K562 (cell line): ENCODE data around the gene ABCB7. TPM values are rescaled to one million over a fixed set of nuclear protein-coding genes. Genes with fewer than 3 reads are reported as not detected.

Experiments used
- ASH1L ChIP-seq: fragments of 450-650 bp; IDR thresholded peaks from 2 replicates; pipeline ENCODE4 v1.6.1; 2018; ENCODE audit warnings: borderline replicate concordance, mild to moderate bottlenecking, low read depth; ENCODE audit not compliant: partially characterized antibody
- CC2D1A ChIP-seq: fragments of 450-650 bp; IDR thresholded peaks from 2 replicates; pipeline ENCODE4 v1.6.1; 2017; ENCODE audit warnings: mild to moderate bottlenecking
- ETV1 ChIP-seq: fragments of 450-650 bp; conservative IDR thresholded peaks from 2 replicates; pipeline ENCODE4 v1.6.1; 2016; ENCODE audit warnings: missing genetic modification characterization, control low read depth, low read depth, missing compliant biosample characterization
- FOXJ3 ChIP-seq: sonication (generic); formaldehyde crosslinking; IDR thresholded peaks from 2 replicates; pipeline ENCODE4 v1.4.0; 2020; ENCODE audit warnings: mild to moderate bottlenecking, missing genetic modification reagents
- KLF6 ChIP-seq: fragments of 250-450 bp; sonication (Bioruptor Pico); IDR thresholded peaks from 2 replicates; pipeline ENCODE4 v1.4.0; 2020; ENCODE audit warnings: mild to moderate bottlenecking, moderate library complexity, borderline replicate concordance
- MEF2A ChIP-seq: IDR thresholded peaks from 2 replicates; pipeline ENCODE4 v1.6.1; 2011; ENCODE audit warnings: low read depth, mild to moderate bottlenecking, low read length, moderate library complexity; ENCODE audit not compliant: control insufficient read depth
- PHF8 ChIP-seq: fragments of 200-600 bp; sonication (generic); IDR thresholded peaks from 2 replicates; pipeline ENCODE4 v1.6.1; 2012; ENCODE audit warnings: mixed run types, mild to moderate bottlenecking, inconsistent platforms, low read length, moderate library complexity, borderline replicate concordance
- PRMT5 ChIP-seq: sonication (generic); formaldehyde crosslinking; IDR thresholded peaks from 2 replicates; pipeline ENCODE4 v1.5.0; 2020; ENCODE audit warnings: missing genetic modification reagents
- PTBP1 ChIP-seq: fragments of 200-400 bp; formaldehyde crosslinking; IDR thresholded peaks from 2 replicates; pipeline ENCODE4 v1.6.1; 2017; ENCODE audit warnings: low read depth, low read length
- RBM34 ChIP-seq: fragments of 200-400 bp; formaldehyde crosslinking; IDR thresholded peaks from 2 replicates; pipeline ENCODE4 v1.6.1; 2018; ENCODE audit warnings: low read length, borderline replicate concordance; ENCODE audit not compliant: insufficient read depth
- SPI1 ChIP-seq: IDR thresholded peaks from 2 replicates; pipeline ENCODE4 v1.6.1; 2011; ENCODE audit warnings: low read depth, low read length, control low read depth, borderline replicate concordance
- U2AF1 ChIP-seq: fragments of 200-400 bp; formaldehyde crosslinking; optimal IDR thresholded peaks from 2 replicates; pipeline ENCODE3; 2017; ENCODE audit warnings: mild to moderate bottlenecking, low read depth, low read length, moderate library complexity
- ZFX ChIP-seq: sonication (generic); formaldehyde crosslinking; IDR thresholded peaks from 2 replicates; pipeline ENCODE4 v1.8.0; 2022; ENCODE audit warnings: mild to moderate bottlenecking, missing genetic modification reagents, moderate library complexity
- ZNF584 ChIP-seq: fragments of 200-800 bp; sonication (Bioruptor generic); IDR thresholded peaks from 2 replicates; pipeline ENCODE4 v1.6.1; 2016; ENCODE audit warnings: low read depth, mild to moderate bottlenecking, missing genetic modification characterization, missing compliant biosample characterization
- ZNF764 ChIP-seq: fragments of 250-450 bp; sonication (Bioruptor Pico); IDR thresholded peaks from 2 replicates; pipeline ENCODE4 v1.4.0; 2020; ENCODE audit warnings: low read depth, mild to moderate bottlenecking, moderate library complexity
- polyA plus RNA-seq, 8 experiments: library from polyadenylated mRNA; depleted of rRNA in 4 of 8; stranded (reverse) in 5 of 8; unstranded in 3 of 8; fragments of >200 nt; fragmentation: Nextera tagmentation in 2 of 8; fragmentation: Illumina TruSeq in 1 of 8; extraction: Ambion mirVana in 2 of 8; extraction: Trizol in 1 of 8; gene quantifications; 2 replicates each; pipeline versions ENCODE4 v1.2.1 to v1.2.3, GENCODE V29; 2011 to 2014; ENCODE audit warnings: inconsistent platforms in 1 of 8, missing spikeins in 1 of 8
- total RNA-seq, 7 experiments: library from RNA; depleted of rRNA in 6 of 7; stranded (reverse); fragments of >200 nt in 6 of 7; fragmentation: Illumina TruSeq in 2 of 7; extraction: Trizol in 2 of 7; gene quantifications; 2 replicates each; pipeline versions ENCODE4 v1.2.1 to v1.2.3, GENCODE V29; 2011 to 2021; ENCODE audit warnings: low replicate concordance in 1 of 7
- TF ChIP-seq, protein P1 (sequence below): fragments of 250-450 bp; sonication (Bioruptor Pico); IDR thresholded peaks from 2 replicates; pipeline ENCODE4 v1.4.0; 2020; ENCODE audit warnings: mild to moderate bottlenecking, moderate library complexity
- TF ChIP-seq, protein P2 (sequence below): fragments of 450-650 bp; IDR thresholded peaks from 2 replicates; pipeline ENCODE4 v1.6.1; 2016; ENCODE audit warnings: mild to moderate bottlenecking
- TF ChIP-seq, protein P3 (sequence below), 3 experiments: IDR thresholded peaks in 2 of 3; conservative IDR thresholded peaks in 1 of 3; 2 replicates each; pipeline ENCODE4 v1.5.1; 2011 to 2012; ENCODE audit warnings: low read length in 3 of 3, mild to moderate bottlenecking in 3 of 3, control low read depth in 2 of 3, improper control_type of control experiment in 1 of 3, inconsistent platforms in 1 of 3, low read depth in 1 of 3, mixed read lengths in 1 of 3, moderate library complexity in 1 of 3; ENCODE audit not compliant: insufficient read depth in 2 of 3
- TF ChIP-seq, protein P4 (sequence below): sonication (generic); formaldehyde crosslinking; IDR thresholded peaks from 2 replicates; pipeline ENCODE4 v1.9.0; 2022; ENCODE audit warnings: mild to moderate bottlenecking, missing genetic modification reagents

The ABCB7 gene
- total and polyA plus RNA-seq, 9 of the 15 experiments (the other 6 are each of a cell fraction or from before 2014, with no cell fraction given): 18.3 to 46.2 (median 24.2) TPM

DNA sequence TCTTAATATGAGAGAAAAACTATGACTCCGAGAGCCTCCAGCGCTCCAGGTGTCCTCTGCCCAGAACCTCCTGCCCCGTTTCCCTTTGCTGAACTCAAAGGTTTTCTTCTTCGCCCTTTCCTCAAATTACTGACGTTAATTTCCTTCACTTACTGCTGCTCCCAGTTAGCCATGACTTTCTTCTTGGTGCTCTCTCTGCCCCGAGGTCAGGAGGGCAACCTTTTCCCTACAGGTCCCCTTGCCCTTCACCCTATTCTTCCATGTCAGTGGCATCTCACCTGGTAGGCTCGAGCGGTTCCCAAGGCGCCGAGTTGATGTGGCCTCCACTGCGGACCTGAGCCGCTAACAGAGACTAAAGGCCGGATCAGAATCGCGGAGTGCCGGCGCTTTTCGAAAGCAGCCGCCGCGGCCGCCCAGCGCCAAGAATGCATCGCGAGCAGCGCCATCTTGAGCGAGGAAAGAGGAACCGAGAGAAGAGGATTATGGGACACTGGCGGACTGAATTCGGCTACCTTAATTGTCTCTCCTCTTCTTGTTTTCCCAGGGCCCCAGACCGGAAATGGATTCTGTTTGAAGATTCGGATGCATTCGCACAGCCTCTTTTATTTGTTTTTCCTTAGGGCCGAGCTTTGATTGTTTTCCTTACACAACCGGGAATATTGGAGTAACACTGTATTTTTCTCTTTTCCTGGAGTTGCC, at the start of gene ABCB7 (continued):
- TF ChIP-seq, protein P1, sequence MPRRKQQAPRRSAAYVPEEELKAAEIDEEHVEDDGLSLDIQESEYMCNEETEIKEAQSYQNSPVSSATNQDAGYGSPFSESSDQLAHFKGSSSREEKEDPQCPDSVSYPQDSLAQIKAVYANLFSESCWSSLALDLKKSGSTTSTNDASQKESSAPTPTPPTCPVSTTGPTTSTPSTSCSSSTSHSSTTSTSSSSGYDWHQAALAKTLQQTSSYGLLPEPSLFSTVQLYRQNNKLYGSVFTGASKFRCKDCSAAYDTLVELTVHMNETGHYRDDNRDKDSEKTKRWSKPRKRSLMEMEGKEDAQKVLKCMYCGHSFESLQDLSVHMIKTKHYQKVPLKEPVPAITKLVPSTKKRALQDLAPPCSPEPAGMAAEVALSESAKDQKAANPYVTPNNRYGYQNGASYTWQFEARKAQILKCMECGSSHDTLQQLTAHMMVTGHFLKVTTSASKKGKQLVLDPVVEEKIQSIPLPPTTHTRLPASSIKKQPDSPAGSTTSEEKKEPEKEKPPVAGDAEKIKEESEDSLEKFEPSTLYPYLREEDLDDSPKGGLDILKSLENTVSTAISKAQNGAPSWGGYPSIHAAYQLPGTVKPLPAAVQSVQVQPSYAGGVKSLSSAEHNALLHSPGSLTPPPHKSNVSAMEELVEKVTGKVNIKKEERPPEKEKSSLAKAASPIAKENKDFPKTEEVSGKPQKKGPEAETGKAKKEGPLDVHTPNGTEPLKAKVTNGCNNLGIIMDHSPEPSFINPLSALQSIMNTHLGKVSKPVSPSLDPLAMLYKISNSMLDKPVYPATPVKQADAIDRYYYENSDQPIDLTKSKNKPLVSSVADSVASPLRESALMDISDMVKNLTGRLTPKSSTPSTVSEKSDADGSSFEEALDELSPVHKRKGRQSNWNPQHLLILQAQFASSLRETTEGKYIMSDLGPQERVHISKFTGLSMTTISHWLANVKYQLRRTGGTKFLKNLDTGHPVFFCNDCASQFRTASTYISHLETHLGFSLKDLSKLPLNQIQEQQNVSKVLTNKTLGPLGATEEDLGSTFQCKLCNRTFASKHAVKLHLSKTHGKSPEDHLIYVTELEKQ (CRISPR knock-in tag): no peak
- TF ChIP-seq MEF2A (no peak), ZNF584 (CRISPR knock-in tag) (no peak), ETV1 (0 out of 2 replicates have a peak, but pooled peaks have one; percentile 58), KLF6 (CRISPR knock-in tag) (no peak), PHF8 (peak; percentile 61), FOXJ3 (CRISPR knock-in tag) (no peak), PRMT5 (CRISPR knock-in tag) (no peak), ASH1L (no peak), ZNF764 (no peak), RBM34 (no peak), PTBP1 (no peak), CC2D1A (no peak), SPI1 (peak; percentile 74), U2AF1 (no peak), ZFX (CRISPR knock-in tag) (peak; percentile 49)
- TF ChIP-seq, protein P2, sequence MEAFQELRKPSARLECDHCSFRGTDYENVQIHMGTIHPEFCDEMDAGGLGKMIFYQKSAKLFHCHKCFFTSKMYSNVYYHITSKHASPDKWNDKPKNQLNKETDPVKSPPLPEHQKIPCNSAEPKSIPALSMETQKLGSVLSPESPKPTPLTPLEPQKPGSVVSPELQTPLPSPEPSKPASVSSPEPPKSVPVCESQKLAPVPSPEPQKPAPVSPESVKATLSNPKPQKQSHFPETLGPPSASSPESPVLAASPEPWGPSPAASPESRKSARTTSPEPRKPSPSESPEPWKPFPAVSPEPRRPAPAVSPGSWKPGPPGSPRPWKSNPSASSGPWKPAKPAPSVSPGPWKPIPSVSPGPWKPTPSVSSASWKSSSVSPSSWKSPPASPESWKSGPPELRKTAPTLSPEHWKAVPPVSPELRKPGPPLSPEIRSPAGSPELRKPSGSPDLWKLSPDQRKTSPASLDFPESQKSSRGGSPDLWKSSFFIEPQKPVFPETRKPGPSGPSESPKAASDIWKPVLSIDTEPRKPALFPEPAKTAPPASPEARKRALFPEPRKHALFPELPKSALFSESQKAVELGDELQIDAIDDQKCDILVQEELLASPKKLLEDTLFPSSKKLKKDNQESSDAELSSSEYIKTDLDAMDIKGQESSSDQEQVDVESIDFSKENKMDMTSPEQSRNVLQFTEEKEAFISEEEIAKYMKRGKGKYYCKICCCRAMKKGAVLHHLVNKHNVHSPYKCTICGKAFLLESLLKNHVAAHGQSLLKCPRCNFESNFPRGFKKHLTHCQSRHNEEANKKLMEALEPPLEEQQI: no peak
- TF ChIP-seq, protein P3, sequence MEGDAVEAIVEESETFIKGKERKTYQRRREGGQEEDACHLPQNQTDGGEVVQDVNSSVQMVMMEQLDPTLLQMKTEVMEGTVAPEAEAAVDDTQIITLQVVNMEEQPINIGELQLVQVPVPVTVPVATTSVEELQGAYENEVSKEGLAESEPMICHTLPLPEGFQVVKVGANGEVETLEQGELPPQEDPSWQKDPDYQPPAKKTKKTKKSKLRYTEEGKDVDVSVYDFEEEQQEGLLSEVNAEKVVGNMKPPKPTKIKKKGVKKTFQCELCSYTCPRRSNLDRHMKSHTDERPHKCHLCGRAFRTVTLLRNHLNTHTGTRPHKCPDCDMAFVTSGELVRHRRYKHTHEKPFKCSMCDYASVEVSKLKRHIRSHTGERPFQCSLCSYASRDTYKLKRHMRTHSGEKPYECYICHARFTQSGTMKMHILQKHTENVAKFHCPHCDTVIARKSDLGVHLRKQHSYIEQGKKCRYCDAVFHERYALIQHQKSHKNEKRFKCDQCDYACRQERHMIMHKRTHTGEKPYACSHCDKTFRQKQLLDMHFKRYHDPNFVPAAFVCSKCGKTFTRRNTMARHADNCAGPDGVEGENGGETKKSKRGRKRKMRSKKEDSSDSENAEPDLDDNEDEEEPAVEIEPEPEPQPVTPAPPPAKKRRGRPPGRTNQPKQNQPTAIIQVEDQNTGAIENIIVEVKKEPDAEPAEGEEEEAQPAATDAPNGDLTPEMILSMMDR (IDR thresholded peaks at IDR 0.05 in 2 of 3, conservative IDR thresholded peaks at IDR 0.05 in 1 of 3; ENCODE audit: insufficient read depth in 2 of 3, low read depth in 1 of 3, low read length in 3 of 3): 0 out of 6 replicates have a peak, but pooled peaks of 1 of the 3 experiments have one; percentile 6
- TF ChIP-seq, protein P4, sequence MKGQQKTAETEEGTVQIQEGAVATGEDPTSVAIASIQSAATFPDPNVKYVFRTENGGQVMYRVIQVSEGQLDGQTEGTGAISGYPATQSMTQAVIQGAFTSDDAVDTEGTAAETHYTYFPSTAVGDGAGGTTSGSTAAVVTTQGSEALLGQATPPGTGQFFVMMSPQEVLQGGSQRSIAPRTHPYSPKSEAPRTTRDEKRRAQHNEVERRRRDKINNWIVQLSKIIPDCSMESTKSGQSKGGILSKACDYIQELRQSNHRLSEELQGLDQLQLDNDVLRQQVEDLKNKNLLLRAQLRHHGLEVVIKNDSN (CRISPR knock-in tag): 0 out of 2 replicates have a peak, but pooled peaks have one; percentile 13
